KMS-11 (cell line): ENCODE results near the gene NLK.

Experiments used
- H2AFZ ChIP-seq: fragments of 200-600 bp; sonication (generic); 2 replicates; pipeline ENCODE4 v1.6.1; 2016; ENCODE audit warnings: antibody characterized with exemption, mixed run types, low read depth
- H3K27ac ChIP-seq: fragments of 200-600 bp; sonication (generic); 2 replicates; pipeline ENCODE4 v1.6.1; 2016; ENCODE audit warnings: mild to moderate bottlenecking, mixed run types
- H3K27me3 ChIP-seq: fragments of 200-600 bp; sonication (generic); 2 replicates; pipeline ENCODE4 v1.6.1; 2017; ENCODE audit warnings: mild to moderate bottlenecking, low read depth, mixed run types, moderate library complexity; ENCODE audit not compliant: insufficient read depth
- H3K36me3 ChIP-seq: fragments of 200-600 bp; sonication (generic); 2 replicates; pipeline ENCODE4 v1.6.1; 2017; ENCODE audit warnings: mild to moderate bottlenecking, mixed run types; ENCODE audit not compliant: insufficient read depth
- H3K4me1 ChIP-seq: fragments of 200-600 bp; sonication (generic); 2 replicates; pipeline ENCODE4 v1.6.1; 2016; ENCODE audit warnings: mild to moderate bottlenecking, low read depth, mixed run types; ENCODE audit not compliant: poor library complexity, severe bottlenecking
- H3K4me2 ChIP-seq: fragments of 200-600 bp; sonication (generic); 2 replicates; pipeline ENCODE4 v1.7.0; 2016; ENCODE audit warnings: mild to moderate bottlenecking, mixed run types
- H3K4me3 ChIP-seq: fragments of 200-600 bp; sonication (generic); IDR thresholded peaks from 2 replicates; pipeline ENCODE4 v1.6.1; 2017; ENCODE audit warnings: low read depth, low read length, mixed read lengths; ENCODE audit not compliant: insufficient read depth
- H3K79me2 ChIP-seq: fragments of 200-600 bp; sonication (generic); 2 replicates; pipeline ENCODE4 v1.6.1; 2016; ENCODE audit warnings: low read depth, mixed run types; ENCODE audit not compliant: insufficient read depth
- H3K9ac ChIP-seq: fragments of 200-600 bp; sonication (generic); 2 replicates; pipeline ENCODE4 v1.6.1; 2016; ENCODE audit warnings: mild to moderate bottlenecking, mixed run types
- H4K20me1 ChIP-seq: fragments of 200-600 bp; sonication (generic); 2 replicates; pipeline ENCODE4 v1.6.1; 2016; ENCODE audit warnings: mild to moderate bottlenecking, mixed run types; ENCODE audit not compliant: insufficient read depth
- TF ChIP-seq, protein P1 (sequence below): fragments of 200-600 bp; sonication (generic); conservative IDR thresholded peaks from 2 replicates; pipeline ENCODE4 v1.6.1; 2017; ENCODE audit warnings: low read depth, mild to moderate bottlenecking, antibody characterized with exemption, low read length, moderate library complexity, mixed read lengths

Gene NLK

DNA sequence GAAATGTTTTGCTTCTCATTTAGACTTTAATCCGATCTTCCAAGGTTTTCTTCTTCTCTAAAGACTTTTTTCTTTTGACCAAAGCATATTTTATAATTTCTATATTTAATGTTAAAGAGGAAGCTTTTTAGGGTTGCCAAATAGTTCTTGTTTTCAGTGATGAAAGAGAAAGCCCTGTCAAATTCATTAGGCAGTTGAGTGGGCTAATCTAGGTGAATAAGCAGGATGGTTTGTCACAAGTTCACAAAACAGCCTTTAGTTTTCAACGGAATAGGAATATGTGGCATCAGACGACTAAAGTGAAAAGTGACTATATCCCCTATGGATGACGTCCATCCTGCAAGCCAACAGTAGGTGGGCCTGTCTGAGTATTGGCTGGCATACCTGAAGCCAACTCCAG, 118.8 kb downstream of the NLK start:
- H3K4me3 ChIP-seq, result no peak overlapping the region

DNA sequence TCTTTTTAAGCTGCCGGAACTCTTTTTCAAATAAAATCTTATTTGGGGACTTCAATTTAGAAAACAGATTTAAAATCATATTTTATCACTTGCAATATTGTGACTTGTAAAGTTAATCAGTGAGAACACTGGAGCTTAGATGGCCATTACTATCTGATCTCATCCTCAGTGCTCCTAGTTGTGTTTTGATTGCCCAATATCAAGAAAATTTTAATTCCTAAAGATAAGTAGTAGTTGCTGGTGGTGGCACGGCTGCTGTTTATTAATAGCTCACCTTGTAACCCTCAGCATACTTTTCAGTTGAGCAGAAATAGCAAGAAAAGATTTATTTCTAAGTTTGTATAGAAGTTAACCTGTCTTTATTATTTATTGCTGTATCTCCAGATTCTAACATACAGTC, 124.0 kb downstream of the NLK start:
- Histone ChIP-seq H3K36me3 (no peaks in the 10 kb centered on the region), H4K20me1 (no peaks in the 10 kb centered on the region), H3K27me3 (no peaks in the 10 kb centered on the region), H3K79me2 (no peaks in the 10 kb centered on the region), H2AFZ (no peak overlapping the region), H3K4me1 (peaks cover 7% of the 10 kb centered on the region), H3K4me3 (no peak overlapping the region), H3K27ac (no peak overlapping the region), H3K9ac (no peak overlapping the region), H3K4me2 (no peak overlapping the region)
- TF ChIP-seq, protein P1, sequence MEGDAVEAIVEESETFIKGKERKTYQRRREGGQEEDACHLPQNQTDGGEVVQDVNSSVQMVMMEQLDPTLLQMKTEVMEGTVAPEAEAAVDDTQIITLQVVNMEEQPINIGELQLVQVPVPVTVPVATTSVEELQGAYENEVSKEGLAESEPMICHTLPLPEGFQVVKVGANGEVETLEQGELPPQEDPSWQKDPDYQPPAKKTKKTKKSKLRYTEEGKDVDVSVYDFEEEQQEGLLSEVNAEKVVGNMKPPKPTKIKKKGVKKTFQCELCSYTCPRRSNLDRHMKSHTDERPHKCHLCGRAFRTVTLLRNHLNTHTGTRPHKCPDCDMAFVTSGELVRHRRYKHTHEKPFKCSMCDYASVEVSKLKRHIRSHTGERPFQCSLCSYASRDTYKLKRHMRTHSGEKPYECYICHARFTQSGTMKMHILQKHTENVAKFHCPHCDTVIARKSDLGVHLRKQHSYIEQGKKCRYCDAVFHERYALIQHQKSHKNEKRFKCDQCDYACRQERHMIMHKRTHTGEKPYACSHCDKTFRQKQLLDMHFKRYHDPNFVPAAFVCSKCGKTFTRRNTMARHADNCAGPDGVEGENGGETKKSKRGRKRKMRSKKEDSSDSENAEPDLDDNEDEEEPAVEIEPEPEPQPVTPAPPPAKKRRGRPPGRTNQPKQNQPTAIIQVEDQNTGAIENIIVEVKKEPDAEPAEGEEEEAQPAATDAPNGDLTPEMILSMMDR, result no peak

More for the DNA sequence above, 118.8 kb downstream of the NLK start:
- Histone ChIP-seq H3K4me1 (peaks cover 7% of the 10 kb centered on the region), H4K20me1 (no peaks in the 10 kb centered on the region), H3K27me3 (no peaks in the 10 kb centered on the region), H3K36me3 (no peaks in the 10 kb centered on the region), H3K9ac (no peak overlapping the region), H3K27ac (no peak overlapping the region), H3K79me2 (no peaks in the 10 kb centered on the region), H3K4me2 (no peak overlapping the region), H2AFZ (no peak overlapping the region)
- TF ChIP-seq, protein P1, result no peak

DNA sequence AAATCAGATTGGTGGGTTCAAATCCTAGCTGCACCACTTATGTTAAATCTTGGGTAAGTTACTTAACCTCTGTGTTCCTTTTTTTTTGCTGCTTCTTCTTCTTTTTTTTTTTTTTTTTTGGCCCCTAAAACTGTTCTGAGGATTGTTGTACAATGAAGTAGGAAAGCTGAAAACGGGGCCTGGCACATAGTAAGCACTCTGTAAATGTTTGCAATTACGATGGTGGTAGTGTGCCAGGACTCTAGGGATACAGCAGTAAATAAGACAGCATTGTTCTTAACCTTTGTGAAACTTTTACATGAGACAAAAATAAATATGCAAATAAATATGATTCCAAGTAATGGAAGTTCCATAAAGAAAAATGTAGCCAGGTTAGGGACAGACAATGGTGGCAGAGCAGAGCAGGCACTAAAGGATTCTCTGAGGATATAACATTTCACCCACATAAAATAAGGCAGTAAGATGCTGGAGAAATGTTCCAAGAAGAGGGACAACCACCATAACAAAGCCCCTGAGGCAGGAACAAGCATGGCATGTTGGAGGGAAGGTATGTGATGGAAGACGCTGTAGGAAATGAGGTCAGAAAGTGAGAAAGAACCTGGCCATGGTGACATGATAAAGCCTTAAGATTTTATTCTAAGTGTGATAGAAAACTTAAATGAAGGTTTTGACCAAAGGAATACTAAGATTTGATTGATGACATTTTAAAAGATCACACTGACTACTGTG, 127.3 kb downstream of the NLK start:
- no peak overlapping the region for H3K4me3 ChIP-seq
- no peaks in the 10 kb centered on the region for H3K4me1 ChIP-seq
- H3K79me2 ChIP-seq, result no peaks in the 10 kb centered on the region

DNA sequence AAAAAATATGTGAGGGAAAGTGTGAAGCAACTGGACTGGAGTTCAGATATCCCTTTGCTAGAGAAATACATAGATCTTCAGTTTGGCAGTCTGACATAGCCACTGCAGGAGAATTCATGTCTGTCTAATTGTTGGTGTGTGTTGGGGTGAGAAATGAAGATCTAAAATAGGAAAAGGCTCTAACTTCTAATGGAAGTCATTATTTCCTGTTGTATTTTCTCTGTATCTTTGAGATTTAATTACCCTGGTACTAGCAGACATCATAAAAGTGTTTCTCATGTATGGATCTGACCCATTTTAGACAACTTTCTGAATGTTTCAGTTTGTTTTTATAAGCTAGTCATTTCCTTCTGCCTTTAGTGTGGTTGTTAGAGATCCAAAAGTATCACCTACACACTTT, 128.3 kb downstream of the NLK start:
- Histone ChIP-seq H3K4me1 (no peaks in the 10 kb centered on the region), H2AFZ (no peak overlapping the region), H3K4me3 (no peak overlapping the region), H3K27ac (no peak overlapping the region), H4K20me1 (no peaks in the 10 kb centered on the region), H3K79me2 (no peaks in the 10 kb centered on the region), H3K36me3 (no peaks in the 10 kb centered on the region), H3K4me2 (no peak overlapping the region), H3K27me3 (no peaks in the 10 kb centered on the region), H3K9ac (no peak overlapping the region)
- TF ChIP-seq, protein P1, result no peak

More for the DNA sequence above, 127.3 kb downstream of the NLK start:
- Histone ChIP-seq H4K20me1 (no peaks in the 10 kb centered on the region), H2AFZ (no peak overlapping the region), H3K9ac (no peak overlapping the region), H3K27me3 (no peaks in the 10 kb centered on the region), H3K36me3 (no peaks in the 10 kb centered on the region), H3K27ac (no peak overlapping the region), H3K4me2 (no peak overlapping the region)
- TF ChIP-seq, protein P1, result no peak
